Stimulated activated CD4-positive, alpha-beta T cell treated with anti-CD3 and anti-CD28 coated beads, Interleukin-2, amount 100 ng/mL, for 48 hours (primary cell): ENCODE measurements around the gene PUSL1.
A peak's percentile ranks its signal among the peaks of the same experiment; 100 is the strongest.

Source experiments
- DNase-seq, 2 donors: peaks; one replicate each; pipeline ENCODE4 v3.0.0-alpha.2; 2020

The PUSL1 gene

GRCh38 chr1:1342061-1342562 is 33.7 kb downstream of the PUSL1 start:
- no peak for DNase-seq

GRCh38 chr1:1342584-1343115 is 34.3 kb downstream of the PUSL1 start:
- DNase-seq: no peak

GRCh38 chr1:1343811-1344421 is 35.5 kb downstream of the PUSL1 start:
- DNase-seq: no peak

GRCh38 chr1:1344655-1345361 is 36.4 kb downstream of the PUSL1 start:
- no peak for DNase-seq

- no peak for DNase-seq
Measured at GRCh38 chr1:1345384-1345783, 37.0 kb downstream of the PUSL1 start.

- DNase-seq: no peak
Measured at GRCh38 chr1:1345860-1346500, 37.6 kb downstream of the PUSL1 start.

GRCh38 chr1:1346501-1346890 is 38.1 kb downstream of the PUSL1 start:
- DNase-seq: no peak

GRCh38 chr1:1347026-1347595 is 38.7 kb downstream of the PUSL1 start:
- no peak for DNase-seq

GRCh38 chr1:1347663-1348419 is 39.4 kb downstream of the PUSL1 start:
- DNase-seq: no peak

GRCh38 chr1:1348420-1349255 is 40.2 kb downstream of the PUSL1 start:
- DNase-seq: no peak

GRCh38 chr1:1349256-1350012 is 41.0 kb downstream of the PUSL1 start, which contains the start of gene DVL1:
TSS of gene DVL1 (minus strand) at chr1:1349418. CDS start at chr1:1349065, 353 bp downstream.
- DNase-seq: peak; percentile 63 to 76

GRCh38 chr1:1351511-1352427 is 43.4 kb downstream of the PUSL1 start:
- DNase-seq: no peak

- DNase-seq: no peak
Measured at GRCh38 chr1:1352786-1353388, 44.5 kb downstream of the PUSL1 start.

- DNase-seq: no peak
Measured at GRCh38 chr1:1353389-1354151, 45.2 kb downstream of the PUSL1 start.

- DNase-seq: no peak
Measured at GRCh38 chr1:1354271-1355247, 46.2 kb downstream of the PUSL1 start.

GRCh38 chr1:1355416-1355815 is 47.0 kb downstream of the PUSL1 start:
- no peak for DNase-seq

GRCh38 chr1:1356166-1356795 is 47.9 kb downstream of the PUSL1 start:
- no peak for DNase-seq
